H1 (cell line): ENCODE data around the gene OMA1. TPM values are rescaled to one million over a fixed set of nuclear protein-coding genes. Genes with fewer than 3 reads are reported as not detected.

Experiments
- CTCF ChIA-PET: fragments of 300-600 bp; sonication (Branson Sonifier 250); formaldehyde crosslinking; loops from one replicate; lab custom pipeline; 2021; ENCODE audit not compliant: partially characterized antibody; lab: Charles Lee
- POLR2A ChIA-PET: fragments of 300-600 bp; sonication (Branson Sonifier 250); formaldehyde crosslinking; loops from one replicate; lab custom pipeline; 2021; ENCODE audit warnings: inconsistent platforms; ENCODE audit not compliant: partially characterized antibody; lab: Charles Lee
- DNase-seq, 2 experiments: peaks; one replicate each; pipeline versions ENCODE4 v3.0.0 to v3.0.0-alpha.2; 2010 to 2022; ENCODE audit warnings: low spot score in 2 of 2, low read depth in 1 of 2, mixed read lengths in 1 of 2
- FAIRE-seq: peaks from 2 replicates; lab custom pipeline; 2011; peaks lifted over from hg19 to GRCh38; lab: Jason Lieb, UNC
- H2AFZ ChIP-seq: 2 replicates; pipeline ENCODE4 v1.8.1; 2012; ENCODE audit warnings: low read length, inconsistent platforms
- H2AK5ac ChIP-seq: 2 replicates; pipeline ENCODE4 v1.6.1; 2013; ENCODE audit warnings: low read depth, low read length
- H2BK120ac ChIP-seq: replicated peaks from 2 replicates; pipeline ENCODE3; 2013; ENCODE audit warnings: low read depth, low read length, inconsistent platforms
- H2BK12ac ChIP-seq: 2 replicates; pipeline ENCODE4 v1.6.1; 2013; ENCODE audit warnings: low read depth, low read length
- H2BK15ac ChIP-seq: 2 replicates; pipeline ENCODE4 v1.6.1; 2013; ENCODE audit warnings: low read length
- H2BK20ac ChIP-seq: 2 replicates; pipeline ENCODE4 v1.6.1; 2013; ENCODE audit warnings: low read length
- H2BK5ac ChIP-seq: 2 replicates; pipeline ENCODE4 v1.6.1; 2013; ENCODE audit warnings: low read depth, low read length
- H3K14ac ChIP-seq: 2 replicates; pipeline ENCODE4 v1.6.1; 2013; ENCODE audit warnings: inconsistent platforms; ENCODE audit not compliant: insufficient read length
- H3K18ac ChIP-seq: 2 replicates; pipeline ENCODE4 v1.6.1; 2013; ENCODE audit warnings: low read length; ENCODE audit errors: extremely low read depth
- H3K23ac ChIP-seq: 2 replicates; pipeline ENCODE4 v1.6.1; 2013; ENCODE audit warnings: inconsistent platforms; ENCODE audit not compliant: insufficient read length
- H3K23me2 ChIP-seq: 2 replicates; pipeline ENCODE4 v1.6.1; 2013; ENCODE audit warnings: low read depth, low read length
- H3K27ac ChIP-seq: 2 replicates; pipeline ENCODE4 v1.6.1; 2011; ENCODE audit warnings: low read depth, low read length, inconsistent platforms
- H3K27me3 ChIP-seq, 4 experiments: replicated peaks in 1 of 4; 1 replicate in 1 of 4; 2 replicates in 3 of 4; pipeline versions ENCODE4 v1.6.1 to v1.8.1; 2011 to 2013; ENCODE audit warnings: low read length in 3 of 4, mild to moderate bottlenecking in 3 of 4, inconsistent platforms in 2 of 4, mixed read lengths in 2 of 4, moderate library complexity in 1 of 4; ENCODE audit not compliant: control insufficient read depth in 3 of 4, insufficient read depth in 3 of 4; ENCODE audit errors: extremely low read depth in 1 of 4
- H3K36me3 ChIP-seq, 4 experiments: 2 replicates each; pipeline versions ENCODE4 v1.6.1 to v1.8.1; 2011 to 2013; ENCODE audit warnings: mild to moderate bottlenecking in 4 of 4, low read length in 3 of 4, moderate library complexity in 2 of 4, control low read depth in 1 of 4, inconsistent platforms in 1 of 4; ENCODE audit not compliant: insufficient read depth in 4 of 4, control insufficient read depth in 2 of 4
- H3K4ac ChIP-seq: replicated peaks from 2 replicates; pipeline ENCODE3; 2013; ENCODE audit warnings: low read length, low read depth, mixed read lengths, inconsistent platforms; ENCODE audit not compliant: insufficient read length
- H3K4me1 ChIP-seq, 4 experiments: replicated peaks in 1 of 4; 1 replicate in 1 of 4; 2 replicates in 3 of 4; pipeline versions ENCODE4 v1.6.1 to v1.8.1; 2011 to 2013; ENCODE audit warnings: low read length in 3 of 4, inconsistent platforms in 2 of 4, mixed read lengths in 1 of 4; ENCODE audit not compliant: insufficient read depth in 4 of 4, control insufficient read depth in 3 of 4
- H3K4me2 ChIP-seq, 2 experiments: 2 replicates each; pipeline versions ENCODE4 v1.6.1 to v1.8.1; 2011 to 2013; ENCODE audit warnings: low read depth in 2 of 2, low read length in 2 of 2, control low read depth in 1 of 2, inconsistent platforms in 1 of 2, mild to moderate bottlenecking in 1 of 2; ENCODE audit not compliant: insufficient read depth in 1 of 2
- H3K4me3 ChIP-seq, 4 experiments: fragments of 200-600, 300-600 bp in 1 of 4; sonication (generic), shearing (Covaris generic), sonication (Bioruptor Twin) in 1 of 4; 2 replicates each; pipeline versions ENCODE4 v1.5.1 to v1.8.1; 2011 to 2016; ENCODE audit warnings: low read length in 4 of 4, low read depth in 3 of 4, control low read depth in 2 of 4, inconsistent platforms in 2 of 4, mild to moderate bottlenecking in 2 of 4, mixed read lengths in 1 of 4, moderate library complexity in 1 of 4; ENCODE audit not compliant: insufficient read depth in 2 of 4; ENCODE audit errors: extremely low read depth in 1 of 4
- H3K56ac ChIP-seq: replicated peaks from 2 replicates; pipeline ENCODE3; 2013; ENCODE audit warnings: low read depth, mild to moderate bottlenecking, mixed read lengths, low read length, inconsistent platforms; ENCODE audit not compliant: insufficient read length
- H3K79me1 ChIP-seq: 2 replicates; pipeline ENCODE4 v1.6.1; 2013; ENCODE audit warnings: low read depth, low read length, control low read depth
- H3K79me2 ChIP-seq, 2 experiments: 2 replicates each; pipeline versions ENCODE4 v1.6.1 to v1.8.1; 2012 to 2013; ENCODE audit warnings: low read length in 2 of 2, mild to moderate bottlenecking in 2 of 2, inconsistent platforms in 1 of 2; ENCODE audit not compliant: insufficient read depth in 2 of 2, control insufficient read depth in 1 of 2
- H3K9ac ChIP-seq, 4 experiments: replicated peaks in 1 of 4; 1 replicate in 1 of 4; 2 replicates in 3 of 4; pipeline versions ENCODE4 v1.6.1 to v1.8.1; 2011 to 2013; ENCODE audit warnings: low read depth in 3 of 4, low read length in 3 of 4, control low read depth in 2 of 4, mild to moderate bottlenecking in 2 of 4, moderate library complexity in 2 of 4, inconsistent platforms in 1 of 4; ENCODE audit errors: extremely low read depth in 1 of 4
- H3K9me3 ChIP-seq, 2 experiments: 2 replicates each; pipeline versions ENCODE4 v1.6.1 to v1.8.1; 2012 to 2013; ENCODE audit warnings: mild to moderate bottlenecking in 2 of 2, moderate library complexity in 2 of 2, control low read depth in 1 of 2, inconsistent platforms in 1 of 2, low read depth in 1 of 2, low read length in 1 of 2, mixed read lengths in 1 of 2; ENCODE audit not compliant: insufficient read depth in 2 of 2
- H4K20me1 ChIP-seq, 2 experiments: replicated peaks in 1 of 2; 2 replicates each; pipeline versions ENCODE3 to v1.8.1; 2011 to 2013; ENCODE audit warnings: inconsistent platforms in 2 of 2, low read length in 2 of 2, mild to moderate bottlenecking in 1 of 2; ENCODE audit not compliant: insufficient read depth in 2 of 2, control insufficient read depth in 1 of 2
- H4K5ac ChIP-seq: 2 replicates; pipeline ENCODE4 v1.6.1; 2013; ENCODE audit warnings: low read length, low read depth, mixed read lengths, inconsistent platforms; ENCODE audit not compliant: insufficient read length
- H4K8ac ChIP-seq: 2 replicates; pipeline ENCODE4 v1.8.0; 2013; ENCODE audit warnings: mild to moderate bottlenecking, moderate library complexity, low read length, inconsistent platforms; ENCODE audit not compliant: insufficient read depth; ENCODE audit errors: extremely low read depth
- H4K91ac ChIP-seq: replicated peaks from 2 replicates; pipeline ENCODE3; 2013; ENCODE audit warnings: low read length, mixed read lengths, inconsistent platforms; ENCODE audit not compliant: insufficient read length
- ASH2L ChIP-seq: fragments of 200-600, 300-600 bp; sonication (generic); IDR thresholded peaks from one replicate; pipeline ENCODE4 v1.7.1; 2017; ENCODE audit warnings: low read length
- BACH1 ChIP-seq: IDR thresholded peaks from 2 replicates; pipeline ENCODE4 v1.6.1; 2012; ENCODE audit warnings: low read length, improper control_type of control experiment
- CEBPB ChIP-seq: IDR thresholded peaks from 2 replicates; pipeline ENCODE4 v1.6.1; 2012; ENCODE audit warnings: low read depth, low read length
- PHF8 ChIP-seq: fragments of 200-600 bp; sonication (generic); conservative IDR thresholded peaks from 2 replicates; pipeline ENCODE4 v1.7.1; 2012; ENCODE audit warnings: low read depth, mild to moderate bottlenecking, inconsistent platforms, low read length, moderate library complexity
- SAP30 ChIP-seq: fragments of 300-600 bp; sonication (generic); IDR thresholded peaks from 2 replicates; pipeline ENCODE4 v1.7.1; 2012; ENCODE audit warnings: low read length, moderate library complexity, mild to moderate bottlenecking, inconsistent platforms; ENCODE audit not compliant: insufficient read depth, insufficient replicate concordance
- SP1 ChIP-seq: IDR thresholded peaks from 2 replicates; pipeline ENCODE4 v1.6.1; 2011; ENCODE audit warnings: low read depth, low read length
- SP4 ChIP-seq: IDR thresholded peaks from 2 replicates; pipeline ENCODE4 v1.6.1; 2012; ENCODE audit warnings: low read length, inconsistent platforms
- SUZ12 ChIP-seq: fragments of 200-600 bp; sonication (generic); IDR thresholded peaks from 2 replicates; pipeline ENCODE4 v1.6.1; 2012; ENCODE audit warnings: mild to moderate bottlenecking, inconsistent platforms, low read length, moderate library complexity, mixed read lengths
- TBP ChIP-seq: IDR thresholded peaks from 2 replicates; pipeline ENCODE4 v1.6.1; 2011; ENCODE audit warnings: low read depth, low read length, improper control_type of control experiment
- WGBS, 2 experiments: shearing (Covaris generic) in 1 of 2; methylation state at CpG; one replicate each; pipeline versions ENCODE4 v1.1.6 to v1.1.7; 2013 to 2015; ENCODE audit warnings: low lambda C conversion rate in 2 of 2, mixed read lengths in 2 of 2, inconsistent platforms in 1 of 2, low coverage in 1 of 2, missing lambda C conversion rate in 1 of 2; ENCODE audit not compliant: insufficient replicate concordance in 2 of 2, insufficient coverage in 1 of 2, insufficient read length in 1 of 2; ENCODE audit errors: extremely low coverage in 1 of 2, missing lambda C conversion rate in 1 of 2; 5-methylcytosine and 5-hydroxymethylcytosine counted together
- long read RNA-seq, 2 experiments: library from RNA in 1 of 2; library from capped mRNA in 1 of 2; stranded (forward); transcript quantifications; one replicate each; pipeline ENCODE4 v2.0.0, GENCODE V29; 2021; ENCODE audit warnings: inconsistent platforms in 1 of 2
- polyA minus RNA-seq, 3 experiments: library from RNA; depleted of rRNA, polyadenylated mRNA; stranded (reverse); fragments of >200 nt; gene quantifications; 1 replicate in 2 of 3; 2 replicates in 1 of 3; pipeline ENCODE4 v1.2.3, GENCODE V29; 2011
- polyA plus RNA-seq, 7 experiments: library from polyadenylated mRNA; depleted of rRNA in 3 of 7; stranded (reverse) in 5 of 7; unstranded in 2 of 7; fragments of >200 nt in 5 of 7; fragments of 200-250 nt in 2 of 7; gene quantifications; 1 replicate in 5 of 7; 2 replicates in 1 of 7; 4 replicates in 1 of 7; pipeline versions ENCODE4 v1.2.1 to v1.2.3, GENCODE V29; 2011 to 2013; ENCODE audit warnings: missing spikeins in 2 of 7, mixed read lengths in 2 of 7
- total RNA-seq: library from RNA; stranded (reverse); fragmentation: NEBNext Ultra II Directional; extraction: Animal tissue kit (Norgen Biotek cat#: 25700); gene quantifications from 2 replicates; pipeline ENCODE4 v1.2.1, GENCODE V29; 2021

Gene OMA1
- total RNA-seq (10.7 and 11.7 TPM in 2 replicates), polyA plus RNA-seq (2011; rRNA removed) (4.2 and 7.7 TPM in 2 replicates), polyA minus RNA-seq (2011; rRNA and poly(A)+ RNA removed) (11.7 and 12.7 TPM in 2 replicates)
- polyA plus RNA-seq (2011; cell fraction: cytosol; rRNA removed): 8.8 TPM
- polyA plus RNA-seq (2011; cell fraction: nucleus; rRNA removed): 6.2 TPM
- 7.9 to 11.5 TPM (median 9.0 TPM) in 4 replicates for polyA plus RNA-seq (2012, experiment 1 of 2)
- 0.89 TPM for polyA plus RNA-seq (2012, experiment 2 of 2)
- polyA plus RNA-seq (2013, experiment 1 of 2): 18.3 TPM
- 19.3 TPM for polyA plus RNA-seq (2013, experiment 2 of 2)
- 7.7 TPM for polyA minus RNA-seq (2011; cell fraction: cytosol; rRNA and poly(A)+ RNA removed)
- polyA minus RNA-seq (2011; cell fraction: nucleus; rRNA and poly(A)+ RNA removed): 15.7 TPM
- long read RNA-seq, experiment 1, partial matches to known transcripts: 2 of 11 reads
- long read RNA-seq, experiment 1, other reads (novel, unspliced or antisense): 9 of 11 reads
- long read RNA-seq, experiment 2, partial matches to known transcripts: 4 of 14 reads
- long read RNA-seq, experiment 2, other reads (novel, unspliced or antisense): 10 of 14 reads

DNA sequence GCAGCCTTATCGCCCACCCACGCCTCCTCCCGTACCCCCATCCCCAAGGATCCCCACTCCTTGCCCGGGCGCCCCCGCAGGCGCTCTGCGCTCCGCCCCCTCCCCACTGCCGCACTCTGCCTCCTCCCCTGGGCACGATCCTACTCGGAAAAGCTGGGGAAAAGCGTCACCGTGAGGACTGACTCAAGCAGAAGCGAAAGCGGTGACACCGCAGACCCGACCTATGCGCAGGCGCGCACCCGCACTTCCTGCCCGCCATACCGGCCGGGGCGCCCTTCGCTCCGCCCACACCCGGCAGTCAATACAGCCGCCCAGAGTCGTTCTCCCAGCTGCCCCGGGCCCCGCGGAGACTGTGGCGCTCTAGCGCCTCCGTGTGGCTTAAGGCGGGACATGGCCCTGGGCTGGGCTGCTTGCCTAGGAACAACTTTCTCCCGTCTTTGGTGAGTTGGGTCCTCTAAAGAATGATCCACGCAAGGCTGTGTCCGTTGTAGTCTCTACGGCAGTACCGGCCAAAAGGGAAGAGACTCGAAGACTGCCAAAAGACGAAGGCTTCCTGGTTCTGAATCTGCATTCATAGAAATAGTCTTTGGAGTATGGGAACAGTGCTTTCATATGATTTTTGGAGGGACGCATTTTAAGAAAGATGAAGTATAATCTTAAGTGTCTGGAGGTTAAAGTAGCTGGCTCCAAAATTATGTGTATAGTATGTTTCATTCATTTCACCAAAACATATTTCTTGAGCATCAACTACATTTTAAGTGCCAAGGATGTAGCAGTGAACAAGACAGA is at the start of gene OMA1:
OMA1 (minus strand) TSS at position 207 of the 789 bp plus-strand sequence. CDS start 7,432 bp downstream, outside the sequence.
- H3K4me1 ChIP-seq: peaks cover 0 to 2% (median 0%) of the 10 kb centered on the region in 4 experiments; a peak in 3 of 7 replicates
- no peak within 1 kb of the TSS for H2BK12ac ChIP-seq
- no peak within 1 kb of the TSS for H4K91ac ChIP-seq
- H3K4me2 ChIP-seq: peak within 1 kb of the TSS; percentile 73 to 90
- CTCF ChIA-PET: interaction anchor here (0.7 to 1.9 kb wide), 17 partner anchors 8 to 389 kb away, joined by 3 to 8 read pairs (median 3); no protein-coding TSS in a partner anchor
- no peak within 1 kb of the TSS for H3K4ac ChIP-seq
- no peaks in the 10 kb centered on the region for H3K79me1 ChIP-seq
- H2BK120ac ChIP-seq: no peak within 1 kb of the TSS
- peak within 1 kb of the TSS; percentile 9 for H3K27ac ChIP-seq
- peak; percentile 94 to 98 for DNase-seq
- 0 out of 2 replicates have a peak within 1 kb of the TSS, but pooled peaks have one; percentile 43 for H4K8ac ChIP-seq
- H3K56ac ChIP-seq: peak within 1 kb of the TSS; percentile 80
- H3K79me2 ChIP-seq: no peaks in the 10 kb centered on the region
- peak within 1 kb of the TSS; percentile 46 to 78 (median 52) for H3K9ac ChIP-seq
- WGBS, 2 experiments: 9% methylated on average over 30 of the region's 46 CpGs; no CpG with 5 or more reads in 1 of the 2 experiments
- no peaks in the 10 kb centered on the region for H4K20me1 ChIP-seq
- H3K23me2 ChIP-seq: peaks cover 6% of the 10 kb centered on the region; the same call in 1 of the 2 replicates
- peak within 1 kb of the TSS; percentile 0; the same call in 1 of the 2 replicates for H2BK5ac ChIP-seq
- H3K18ac ChIP-seq: no peak within 1 kb of the TSS
- no peak within 1 kb of the TSS for H2BK15ac ChIP-seq
- H3K14ac ChIP-seq: no peak within 1 kb of the TSS
- no peak within 1 kb of the TSS; the same call in 1 of the 2 replicates for H2BK20ac ChIP-seq
- POLR2A ChIA-PET: interaction anchor here (0.7 to 0.8 kb wide), 2 partner anchors 20 to 30 kb away, joined by 3 read pairs; no protein-coding TSS in a partner anchor
- H3K27me3 ChIP-seq: no peaks in the 10 kb centered on the region
- no peaks in the 10 kb centered on the region for H3K9me3 ChIP-seq
- H3K23ac ChIP-seq: no peak within 1 kb of the TSS
- H2AK5ac ChIP-seq: no peak within 1 kb of the TSS
- peak within 1 kb of the TSS; percentile 28 for H4K5ac ChIP-seq
- H3K36me3 ChIP-seq: no peaks in the 10 kb centered on the region
- FAIRE-seq: peak; percentile 19
- H2AFZ ChIP-seq: peak within 1 kb of the TSS; percentile 97
- H3K4me3 ChIP-seq: peak within 1 kb of the TSS; percentile 70 to 78 (median 73)
- TF ChIP-seq BACH1: no peak
- TF ChIP-seq SAP30: no peak
- TF ChIP-seq ASH2L: no peak
- TF ChIP-seq SP1: no peak
- 0 out of 2 replicates have a peak, but pooled peaks have one; percentile 7 for TF ChIP-seq CEBPB
- TF ChIP-seq PHF8: peak; percentile 42; the same call in 1 of the 2 replicates
- TF ChIP-seq TBP: peak; percentile 23; the same call in 1 of the 2 replicates
- TF ChIP-seq SP4: 0 out of 2 replicates have a peak, but pooled peaks have one; percentile 73
- no peak for TF ChIP-seq SUZ12
